DND-41 (cell line): Measurements from ENCODE around the gene ABL2.

Experiments
- ATAC-seq: fragments of 200-7000 bp; cut with Tn5 transposase; 3 replicates; pipeline ENCODE4 v1.9.1; 2021; ENCODE audit warnings: low read depth; ENCODE audit not compliant: insufficient read depth
- DNase-seq: peaks from one replicate; pipeline ENCODE4 v3.0.0-alpha.2; 2020
- H2AFZ ChIP-seq: 2 replicates; pipeline ENCODE4 v1.6.0; 2012; ENCODE audit warnings: low read depth, low read length
- H3K27ac ChIP-seq: 2 replicates; pipeline ENCODE4 v1.5.1; 2012; ENCODE audit warnings: low read length, inconsistent platforms
- H3K27me3 ChIP-seq: fragments of 200-600 bp; sonication (generic); 2 replicates; pipeline ENCODE4 v1.6.0; 2012; ENCODE audit warnings: low read length, mild to moderate bottlenecking, inconsistent platforms; ENCODE audit not compliant: insufficient read depth, poor library complexity
- H3K36me3 ChIP-seq: 2 replicates; pipeline ENCODE4 v1.5.1; 2012; ENCODE audit warnings: low read length, inconsistent platforms; ENCODE audit not compliant: insufficient read depth
- H3K4me1 ChIP-seq: 2 replicates; pipeline ENCODE4 v1.5.1; 2012; ENCODE audit warnings: mild to moderate bottlenecking, low read length; ENCODE audit not compliant: insufficient read depth
- H3K4me2 ChIP-seq: 2 replicates; pipeline ENCODE4 v1.6.0; 2012; ENCODE audit warnings: mild to moderate bottlenecking, moderate library complexity, low read length, inconsistent platforms; ENCODE audit not compliant: insufficient read depth
- H3K4me3 ChIP-seq, 2 experiments: fragments of 200-600 bp in 1 of 2; shearing (Covaris generic) in 1 of 2; 2 replicates each; pipeline ENCODE4 v1.5.1; 2012 to 2016; ENCODE audit warnings: inconsistent platforms in 2 of 2, low read length in 2 of 2, mild to moderate bottlenecking in 2 of 2, low read depth in 1 of 2, moderate library complexity in 1 of 2
- H3K79me2 ChIP-seq: 2 replicates; pipeline ENCODE4 v1.6.0; 2012; ENCODE audit warnings: low read length, inconsistent platforms; ENCODE audit not compliant: insufficient read depth
- H3K9ac ChIP-seq: 2 replicates; pipeline ENCODE4 v1.6.0; 2012; ENCODE audit warnings: low read depth, mild to moderate bottlenecking, inconsistent platforms, low read length, moderate library complexity
- H3K9me3 ChIP-seq: 2 replicates; pipeline ENCODE4 v1.5.1; 2012; ENCODE audit warnings: low read length, moderate library complexity, mild to moderate bottlenecking, inconsistent platforms; ENCODE audit not compliant: insufficient read depth, severe bottlenecking
- H4K20me1 ChIP-seq: 2 replicates; pipeline ENCODE4 v1.6.0; 2012; ENCODE audit warnings: low read length; ENCODE audit not compliant: insufficient read depth
- CTCF ChIP-seq: IDR thresholded peaks from 2 replicates; pipeline ENCODE4 v1.5.1; 2012; ENCODE audit warnings: borderline replicate concordance, low read length, moderate library complexity, mild to moderate bottlenecking; ENCODE audit not compliant: poor library complexity, severe bottlenecking; ENCODE audit errors: extremely low read depth
- EZH2 ChIP-seq: IDR thresholded peaks from 3 replicates; pipeline ENCODE4 v1.6.1; 2012; ENCODE audit warnings: borderline replicate concordance, low read depth, mild to moderate bottlenecking, moderate library complexity, low read length, inconsistent platforms; ENCODE audit not compliant: severe bottlenecking

ABL2 gene

DNA sequence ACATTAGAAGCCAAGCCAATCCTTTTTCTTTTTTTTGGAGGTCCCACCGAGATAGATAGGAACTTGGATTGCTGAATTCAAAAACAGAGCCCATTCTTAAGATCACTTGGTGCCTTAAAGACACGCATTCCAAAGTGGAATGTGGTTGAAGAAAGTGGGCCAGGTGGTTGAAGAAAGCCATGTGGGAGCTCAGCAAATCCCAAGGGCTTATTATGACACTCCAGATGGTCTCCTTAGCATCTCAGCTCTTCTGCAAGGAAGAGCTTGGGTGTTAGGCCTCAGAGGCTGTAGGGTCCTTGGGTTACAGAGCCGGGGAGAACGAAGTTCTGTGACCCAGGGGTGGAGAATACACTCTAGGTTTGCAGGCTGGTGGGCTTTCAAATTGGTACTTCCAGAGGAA lies 134.1 kb downstream of the ABL2 start:
- no peak for ATAC-seq
- Histone ChIP-seq H4K20me1 (peaks cover 14% of the 10 kb centered on the region), H3K4me2 (no peak overlapping the region), H3K9me3 (no peaks in the 10 kb centered on the region), H3K9ac (no peak overlapping the region), H2AFZ (no peak overlapping the region), H3K27ac (no peak overlapping the region), H3K4me1 (no peaks in the 10 kb centered on the region), H3K36me3 (peaks cover 76% of the 10 kb centered on the region), H3K4me3 (no peak overlapping the region), H3K27me3 (no peaks in the 10 kb centered on the region), H3K79me2 (peaks cover 1% of the 10 kb centered on the region; the same call in 1 of the 2 replicates)
- TF ChIP-seq CTCF (no peak), EZH2 (no peak)
- no peak for DNase-seq

DNA sequence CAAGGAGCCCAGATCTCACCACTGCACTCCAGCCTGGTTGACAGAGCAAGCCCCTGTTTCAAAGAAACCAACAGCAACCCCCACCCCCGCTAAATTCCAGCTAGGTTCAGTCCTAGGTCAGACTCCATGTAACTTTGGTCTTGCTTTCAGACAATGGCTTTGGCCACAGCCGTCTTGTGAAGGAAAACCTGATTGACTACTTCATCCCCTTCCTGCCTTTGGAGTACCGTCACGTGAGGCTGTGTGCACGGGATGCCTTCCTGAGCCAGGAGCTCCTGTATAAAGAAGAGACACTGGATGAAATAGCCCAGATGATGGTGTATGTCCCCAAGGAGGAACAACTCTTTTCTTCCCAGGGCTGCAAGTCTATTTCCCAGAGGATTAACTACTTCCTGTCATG lies 134.7 kb downstream of the ABL2 start:
- Histone ChIP-seq H2AFZ (no peak overlapping the region), H3K36me3 (peaks cover 81% of the 10 kb centered on the region), H3K27ac (no peak overlapping the region), H3K4me3 (no peak overlapping the region), H3K9ac (no peak overlapping the region), H3K4me1 (no peaks in the 10 kb centered on the region), H4K20me1 (peaks cover 14% of the 10 kb centered on the region), H3K4me2 (no peak overlapping the region), H3K9me3 (no peaks in the 10 kb centered on the region), H3K79me2 (peaks cover 2% of the 10 kb centered on the region; the same call in 1 of the 2 replicates), H3K27me3 (no peaks in the 10 kb centered on the region)
- DNase-seq (no peak), ATAC-seq (no peak)
- TF ChIP-seq CTCF (no peak), EZH2 (no peak)

DNA sequence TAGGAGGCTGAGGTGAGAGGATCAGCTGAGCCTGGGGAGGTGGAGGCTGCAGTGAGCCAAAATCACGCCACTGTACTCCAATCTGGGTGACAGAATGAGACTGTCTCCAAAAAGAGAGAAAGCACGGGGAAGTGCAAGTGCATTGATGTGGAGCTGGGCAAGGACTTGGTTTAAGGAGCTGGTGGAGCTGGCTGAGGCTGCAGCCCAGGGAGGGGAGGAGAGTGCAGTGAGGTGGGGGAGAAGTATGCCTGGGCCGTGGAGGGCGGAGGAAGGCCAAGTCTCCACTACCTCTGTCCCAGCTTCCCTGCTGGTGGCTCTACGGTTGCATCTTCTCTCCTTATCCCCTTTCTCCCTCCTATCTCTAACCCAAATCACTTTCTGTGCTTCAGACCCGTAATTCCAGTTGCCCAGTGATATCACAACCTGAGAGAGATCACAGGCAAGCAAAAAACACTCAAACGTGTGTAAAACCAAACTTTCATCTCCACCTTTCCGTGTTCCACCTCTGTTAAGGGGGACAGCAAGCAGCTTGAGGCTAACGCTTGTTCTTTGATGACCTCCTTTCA lies 136.5 kb downstream of the ABL2 start:
- Histone ChIP-seq H3K4me1 (no peaks in the 10 kb centered on the region), H3K27ac (no peak overlapping the region), H3K9me3 (no peaks in the 10 kb centered on the region), H3K4me2 (no peak overlapping the region), H3K27me3 (no peaks in the 10 kb centered on the region), H3K36me3 (peaks cover 95% of the 10 kb centered on the region), H2AFZ (no peak overlapping the region), H3K9ac (no peak overlapping the region), H3K79me2 (peaks cover 4% of the 10 kb centered on the region; the same call in 1 of the 2 replicates), H3K4me3 (no peak overlapping the region), H4K20me1 (peaks cover 16% of the 10 kb centered on the region)
- ATAC-seq (no peak), DNase-seq (no peak)
- TF ChIP-seq CTCF (no peak), EZH2 (no peak)
